Measurements from ENCODE around the gene AVEN.

DNA sequence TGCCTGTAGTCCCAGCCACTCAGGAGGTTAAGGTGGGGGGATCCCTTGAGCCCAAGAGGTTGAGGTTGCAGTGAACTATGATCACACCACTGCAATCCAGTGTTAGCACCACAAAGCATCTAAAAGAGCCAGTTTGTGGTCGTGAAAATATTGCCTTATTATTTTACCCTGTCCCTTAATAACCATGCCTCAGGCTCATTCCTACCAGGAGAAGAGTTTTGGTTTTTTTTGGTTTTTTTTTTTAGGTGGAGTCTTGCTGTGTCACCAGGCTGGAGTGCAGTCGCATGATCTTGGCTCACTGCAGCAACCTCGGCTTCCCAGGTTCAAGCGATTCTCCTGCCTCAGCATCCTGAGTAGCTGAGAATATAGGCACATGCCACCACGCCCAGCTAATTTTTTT lies 17.9 kb upstream of the AVEN start:
- TF ChIP-seq, protein P1, sequence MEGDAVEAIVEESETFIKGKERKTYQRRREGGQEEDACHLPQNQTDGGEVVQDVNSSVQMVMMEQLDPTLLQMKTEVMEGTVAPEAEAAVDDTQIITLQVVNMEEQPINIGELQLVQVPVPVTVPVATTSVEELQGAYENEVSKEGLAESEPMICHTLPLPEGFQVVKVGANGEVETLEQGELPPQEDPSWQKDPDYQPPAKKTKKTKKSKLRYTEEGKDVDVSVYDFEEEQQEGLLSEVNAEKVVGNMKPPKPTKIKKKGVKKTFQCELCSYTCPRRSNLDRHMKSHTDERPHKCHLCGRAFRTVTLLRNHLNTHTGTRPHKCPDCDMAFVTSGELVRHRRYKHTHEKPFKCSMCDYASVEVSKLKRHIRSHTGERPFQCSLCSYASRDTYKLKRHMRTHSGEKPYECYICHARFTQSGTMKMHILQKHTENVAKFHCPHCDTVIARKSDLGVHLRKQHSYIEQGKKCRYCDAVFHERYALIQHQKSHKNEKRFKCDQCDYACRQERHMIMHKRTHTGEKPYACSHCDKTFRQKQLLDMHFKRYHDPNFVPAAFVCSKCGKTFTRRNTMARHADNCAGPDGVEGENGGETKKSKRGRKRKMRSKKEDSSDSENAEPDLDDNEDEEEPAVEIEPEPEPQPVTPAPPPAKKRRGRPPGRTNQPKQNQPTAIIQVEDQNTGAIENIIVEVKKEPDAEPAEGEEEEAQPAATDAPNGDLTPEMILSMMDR (conservative IDR thresholded peaks at IDR 0.05): no peak
- no peak for TF ChIP-seq ZFX (IDR thresholded peaks at IDR 0.05)
